PC-9 (cell line): Measurements from ENCODE around the gene RBM26.

Experiments
- EZH2 ChIP-seq: fragments of 200-600 bp; sonication (generic); IDR thresholded peaks from 2 replicates; pipeline ENCODE4 v1.8.0; 2017; ENCODE audit warnings: antibody characterized with exemption, low read depth
- TF ChIP-seq, protein P1 (sequence below): fragments of 200-600 bp; sonication (generic); conservative IDR thresholded peaks from 2 replicates; pipeline ENCODE4 v1.6.1; 2017; ENCODE audit warnings: mixed run types, antibody characterized with exemption, mild to moderate bottlenecking, moderate library complexity

DNA sequence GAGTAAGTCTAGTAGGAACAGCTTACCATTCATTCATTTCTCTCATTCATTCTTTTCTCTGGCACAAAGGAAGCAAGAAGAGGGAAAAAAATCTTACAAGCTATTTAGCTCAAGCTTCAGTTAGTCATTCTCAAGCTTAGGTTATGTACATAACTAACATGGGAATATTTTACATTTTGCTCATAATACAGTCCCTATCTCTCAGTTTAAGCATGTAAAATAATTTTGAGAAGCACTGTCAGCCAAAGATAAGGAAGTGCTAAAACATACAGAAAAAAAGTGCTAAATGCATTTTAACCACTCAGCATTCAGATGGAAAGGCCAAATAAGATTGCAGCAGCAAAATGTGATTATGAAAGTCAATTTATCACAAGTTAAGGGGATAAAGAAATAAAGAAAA is 7.9 kb downstream of the RBM26 start:
- TF ChIP-seq, protein P1, sequence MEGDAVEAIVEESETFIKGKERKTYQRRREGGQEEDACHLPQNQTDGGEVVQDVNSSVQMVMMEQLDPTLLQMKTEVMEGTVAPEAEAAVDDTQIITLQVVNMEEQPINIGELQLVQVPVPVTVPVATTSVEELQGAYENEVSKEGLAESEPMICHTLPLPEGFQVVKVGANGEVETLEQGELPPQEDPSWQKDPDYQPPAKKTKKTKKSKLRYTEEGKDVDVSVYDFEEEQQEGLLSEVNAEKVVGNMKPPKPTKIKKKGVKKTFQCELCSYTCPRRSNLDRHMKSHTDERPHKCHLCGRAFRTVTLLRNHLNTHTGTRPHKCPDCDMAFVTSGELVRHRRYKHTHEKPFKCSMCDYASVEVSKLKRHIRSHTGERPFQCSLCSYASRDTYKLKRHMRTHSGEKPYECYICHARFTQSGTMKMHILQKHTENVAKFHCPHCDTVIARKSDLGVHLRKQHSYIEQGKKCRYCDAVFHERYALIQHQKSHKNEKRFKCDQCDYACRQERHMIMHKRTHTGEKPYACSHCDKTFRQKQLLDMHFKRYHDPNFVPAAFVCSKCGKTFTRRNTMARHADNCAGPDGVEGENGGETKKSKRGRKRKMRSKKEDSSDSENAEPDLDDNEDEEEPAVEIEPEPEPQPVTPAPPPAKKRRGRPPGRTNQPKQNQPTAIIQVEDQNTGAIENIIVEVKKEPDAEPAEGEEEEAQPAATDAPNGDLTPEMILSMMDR = no peak
- TF ChIP-seq EZH2 = no peak
